H4 (cell line): ENCODE measurements around the gene MYRIP. TPM values are rescaled to one million over a fixed set of nuclear protein-coding genes. Genes with fewer than 3 reads are reported as not detected.
"Not testable (repeated sequence)": the region's sequence is repeated elsewhere in the genome, so short reads cannot be mapped to it uniquely, and the experiment has no call there.

Source experiments
- DNase-seq: peaks from one replicate; pipeline ENCODE4 v3.0.0-alpha.2; 2015; ENCODE audit warnings: low spot score
- total RNA-seq: library from RNA; depleted of rRNA; stranded (reverse); fragments of >200 nt; shearing (Covaris generic); gene quantifications from 2 replicates; pipeline ENCODE4 v1.2.3, GENCODE V29; 2014

The MYRIP gene
- total RNA-seq, 1 experiment from 2014 or later, result not detected

DNA sequence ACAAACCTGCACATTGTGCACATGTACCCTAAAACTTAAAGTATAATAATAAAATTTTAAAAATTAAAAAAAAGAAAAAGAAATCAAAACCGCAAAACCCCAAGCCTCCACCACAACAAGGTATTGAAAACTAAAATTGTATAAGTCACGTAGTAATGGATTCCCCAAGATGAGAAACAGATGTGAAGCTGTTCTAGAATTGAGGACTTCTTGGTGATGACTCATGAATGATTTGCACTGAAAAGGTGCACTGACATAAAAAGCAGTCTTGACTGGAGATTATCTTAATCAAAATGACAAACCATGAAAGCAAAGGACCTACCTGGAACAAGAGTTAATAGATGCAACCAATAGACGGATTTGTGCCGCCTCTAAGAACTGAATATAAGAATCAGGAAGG lies 225.8 kb downstream of the MYRIP start:
- no peak for DNase-seq

DNA sequence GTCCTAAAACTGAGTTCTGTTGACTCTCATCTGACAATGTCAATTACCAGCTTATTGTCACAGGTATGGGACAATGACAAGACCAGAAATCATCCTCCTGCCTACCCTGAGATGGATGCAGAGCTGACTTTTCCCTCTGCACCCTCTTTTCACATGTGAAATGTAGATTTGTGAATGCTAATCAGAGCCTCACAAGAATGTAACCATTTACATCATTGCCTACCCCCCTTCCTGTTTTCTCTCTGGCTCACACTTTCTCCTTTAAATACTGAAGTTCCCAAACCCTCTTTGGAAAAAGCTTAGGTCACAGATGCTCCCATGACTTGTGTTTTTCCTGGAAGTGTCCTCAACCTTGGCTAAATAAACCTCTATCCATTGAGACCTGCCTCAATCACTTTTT lies 228.2 kb downstream of the MYRIP start:
- no peak for DNase-seq

DNA sequence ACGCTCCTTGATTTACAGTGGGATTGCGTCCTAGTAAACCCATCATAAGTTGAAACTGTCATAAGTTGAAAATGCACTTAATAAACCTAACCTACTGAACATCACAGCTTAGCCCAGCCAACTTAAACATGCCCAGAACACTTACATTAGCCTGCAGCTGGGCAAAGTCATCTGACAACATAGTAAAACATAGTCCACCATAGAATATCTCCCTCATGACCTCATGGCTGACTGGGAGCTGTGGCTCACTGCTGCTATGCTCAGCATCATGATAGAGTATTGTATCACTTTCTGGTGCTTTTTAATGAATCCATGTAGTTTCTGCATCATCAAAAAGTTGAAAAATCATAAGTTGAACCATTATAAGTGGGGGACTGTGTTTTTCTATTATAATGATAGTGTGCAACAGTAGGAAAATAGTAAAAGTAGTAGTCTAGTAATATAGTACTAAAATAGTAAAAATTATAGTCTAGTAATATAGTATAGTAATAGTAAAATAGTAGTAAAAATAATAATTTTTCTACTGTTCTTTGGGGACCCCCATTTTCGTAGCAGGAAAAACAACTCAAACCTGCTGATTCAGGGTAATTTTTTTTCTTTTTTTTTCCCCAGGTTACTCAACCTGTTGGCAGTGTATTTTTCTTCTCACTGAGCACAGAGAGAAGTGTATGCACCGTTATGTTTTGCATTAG lies 233.5 kb downstream of the MYRIP start:
- no peak for DNase-seq

DNA sequence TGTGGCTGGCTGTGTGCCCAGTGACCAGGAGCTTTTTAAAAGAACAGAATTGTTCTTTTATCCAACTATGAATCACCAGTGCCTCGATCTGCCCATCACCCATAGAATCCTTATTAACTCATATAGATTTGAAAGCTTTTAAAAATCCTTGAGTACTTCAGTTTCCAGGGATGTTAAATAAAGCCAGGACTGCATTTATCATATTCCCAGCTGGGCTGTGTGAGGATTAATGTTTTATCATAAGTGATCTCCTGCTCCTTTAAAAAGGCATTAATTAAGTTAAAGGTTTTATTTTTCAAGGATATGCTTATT lies 234.0 kb downstream of the MYRIP start:
- DNase-seq, result no peak

DNA sequence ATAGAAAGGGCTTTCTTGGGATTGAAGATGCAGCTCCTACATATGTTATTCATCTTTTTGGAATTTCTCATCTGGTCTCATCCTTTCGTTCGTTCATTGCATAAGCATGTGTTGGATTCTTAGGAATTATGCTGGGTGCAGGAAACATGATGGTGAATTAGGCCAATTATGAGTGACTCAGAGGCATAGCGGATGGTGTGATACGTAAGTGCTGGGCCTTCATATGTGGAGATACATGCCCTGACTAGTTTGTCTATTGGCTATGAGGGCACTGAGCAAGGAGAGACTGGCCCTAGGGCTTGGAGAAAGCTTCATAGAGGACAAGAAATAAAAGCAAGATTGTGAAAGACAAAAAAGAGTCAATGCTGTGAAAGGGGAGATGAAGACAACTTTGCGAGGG lies 235.1 kb downstream of the MYRIP start:
- no peak for DNase-seq

DNA sequence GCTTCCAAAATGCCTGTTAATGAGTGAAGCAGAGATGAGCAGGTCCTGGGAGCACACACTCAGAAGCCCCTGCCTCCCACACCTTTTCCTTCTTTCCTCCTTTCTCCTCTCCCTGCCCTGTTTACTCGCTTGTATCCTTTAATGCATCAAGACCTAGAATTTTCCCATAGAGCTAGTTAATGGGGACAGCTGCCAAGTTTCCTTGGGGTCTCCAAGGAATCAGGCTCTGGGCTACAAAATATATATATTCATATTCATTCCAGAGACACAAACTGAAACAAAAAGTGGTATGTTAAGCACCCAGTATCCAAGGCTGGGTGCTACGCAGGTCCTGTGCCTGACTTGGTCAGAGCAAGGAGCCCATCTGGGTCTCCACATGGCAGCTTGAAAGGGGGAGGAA lies 235.6 kb downstream of the MYRIP start:
- DNase-seq, result no peak

DNA sequence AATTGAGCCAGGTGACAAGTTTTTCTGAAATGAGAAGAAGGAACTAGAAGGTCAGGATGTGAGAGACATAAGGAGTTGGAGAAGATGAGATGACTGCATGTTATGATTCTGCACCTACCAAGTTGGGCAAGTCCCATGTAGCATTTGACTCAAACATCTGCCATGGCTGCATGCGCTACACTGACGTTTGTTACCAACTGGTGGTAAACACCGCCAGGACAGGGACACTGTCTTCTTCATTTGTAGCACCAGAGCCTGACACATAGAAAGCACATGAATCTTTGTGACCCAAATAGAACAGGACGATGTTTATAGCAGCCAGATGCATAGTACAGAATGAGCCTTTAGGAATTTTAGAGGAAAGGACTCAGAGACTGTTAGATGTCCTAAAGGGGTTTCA lies 236.7 kb downstream of the MYRIP start:
- no peak for DNase-seq

DNA sequence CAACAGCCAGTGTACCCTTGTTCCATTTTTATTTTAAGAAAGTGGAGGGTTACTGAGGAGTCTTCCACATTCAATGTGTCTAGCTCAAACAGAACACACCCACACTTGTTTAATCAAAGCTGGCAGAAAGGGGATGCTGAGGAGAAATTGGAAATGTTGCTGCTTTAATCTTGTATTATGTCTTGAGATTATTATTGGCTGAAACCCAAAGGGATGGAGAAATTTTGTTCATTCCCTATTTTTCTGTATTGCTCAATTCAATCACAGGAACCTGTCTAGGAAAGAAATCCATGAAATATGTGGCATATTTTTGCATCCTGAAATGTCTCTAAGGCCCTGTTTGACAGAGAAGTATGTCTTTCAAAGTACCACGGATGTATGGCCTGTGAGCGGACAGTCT lies 238.0 kb downstream of the MYRIP start:
- DNase-seq, result no peak

DNA sequence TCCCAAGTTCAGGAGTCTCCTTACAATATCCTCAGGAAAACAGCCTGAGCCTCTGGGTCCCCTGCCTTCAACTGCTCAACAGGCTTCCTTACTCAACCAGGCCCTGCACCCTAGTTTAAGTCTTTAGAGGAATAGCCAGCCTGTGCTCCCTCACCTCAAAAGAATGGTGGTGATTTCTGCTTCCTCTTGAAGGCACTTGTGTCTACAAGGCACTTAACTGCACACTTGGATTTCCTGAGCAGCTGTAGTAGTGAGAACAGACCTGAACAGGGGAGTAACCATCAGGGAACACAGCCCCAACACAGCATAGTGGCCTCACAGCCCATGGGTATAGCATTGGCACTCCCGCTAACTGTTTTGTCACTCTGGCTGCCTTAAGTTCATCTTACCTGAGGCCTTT lies 244.3 kb downstream of the MYRIP start:
- no peak for DNase-seq

DNA sequence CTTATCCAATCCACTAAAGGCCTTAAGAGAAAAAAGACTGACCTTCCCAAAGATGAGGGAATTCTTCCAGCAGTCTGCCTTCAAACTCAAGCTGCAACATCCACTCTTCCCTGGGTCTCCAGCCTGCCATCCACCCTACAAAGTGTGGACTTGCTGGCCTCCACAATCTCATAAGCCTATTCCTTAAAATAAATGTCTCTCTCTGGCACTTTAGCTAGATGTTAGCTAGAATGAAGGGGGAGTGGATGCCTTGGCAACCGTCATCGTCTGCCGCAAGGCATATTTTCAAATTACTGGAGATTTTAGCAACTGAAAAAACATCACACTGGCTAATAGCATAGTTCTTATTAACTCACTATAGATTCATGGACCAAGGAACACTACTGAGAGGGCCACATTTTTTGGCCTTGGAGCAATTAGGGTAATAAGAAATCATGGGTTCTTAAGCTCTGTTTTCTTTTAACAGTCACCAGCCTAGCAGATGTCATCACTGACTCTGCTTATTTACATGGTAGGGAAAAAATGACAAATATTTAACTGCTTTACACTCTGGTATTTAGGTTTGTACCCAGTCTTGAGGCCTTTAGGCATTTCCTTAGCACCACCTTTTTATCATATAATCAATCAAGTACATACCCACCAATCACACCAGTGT lies 245.3 kb downstream of the MYRIP start:
- no peak for DNase-seq

DNA sequence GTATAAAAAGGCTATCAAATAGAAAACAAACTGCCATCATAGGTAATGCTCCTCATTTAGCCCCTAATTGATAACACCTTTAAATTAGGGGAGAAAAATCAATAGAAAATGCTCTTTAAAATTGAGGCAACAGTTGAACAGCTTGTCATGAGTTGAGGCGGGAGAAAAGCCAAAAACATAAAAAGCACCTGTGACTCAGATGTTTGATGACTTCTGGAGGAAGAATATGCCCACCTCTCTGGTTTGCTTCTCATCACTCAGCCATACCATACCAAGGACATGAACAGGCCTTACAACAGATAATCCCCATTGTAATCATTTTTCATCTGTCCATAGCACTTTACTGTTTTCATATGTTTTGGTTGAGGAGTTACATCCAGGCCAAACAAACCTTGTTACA lies 246.0 kb downstream of the MYRIP start:
- no peak for DNase-seq

DNA sequence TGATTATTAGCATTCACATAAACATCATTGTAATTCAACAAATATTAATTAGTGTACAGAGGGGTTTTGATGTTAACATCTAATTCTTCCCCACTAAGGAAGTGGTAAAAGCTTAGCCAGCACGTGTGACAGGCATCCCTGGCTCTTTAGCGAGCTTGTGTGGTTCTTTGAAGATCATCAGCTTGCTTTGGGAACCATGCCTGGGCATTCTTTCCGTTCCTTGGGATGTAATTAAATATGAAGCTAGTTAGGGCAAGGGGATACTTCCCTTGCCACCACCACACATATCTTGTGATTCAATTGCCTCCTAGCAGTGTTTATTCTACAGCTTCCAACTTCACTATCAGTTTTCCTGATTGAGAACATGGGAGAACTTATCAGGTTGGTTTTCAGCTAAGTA lies 246.5 kb downstream of the MYRIP start:
- DNase-seq, result no peak

DNA sequence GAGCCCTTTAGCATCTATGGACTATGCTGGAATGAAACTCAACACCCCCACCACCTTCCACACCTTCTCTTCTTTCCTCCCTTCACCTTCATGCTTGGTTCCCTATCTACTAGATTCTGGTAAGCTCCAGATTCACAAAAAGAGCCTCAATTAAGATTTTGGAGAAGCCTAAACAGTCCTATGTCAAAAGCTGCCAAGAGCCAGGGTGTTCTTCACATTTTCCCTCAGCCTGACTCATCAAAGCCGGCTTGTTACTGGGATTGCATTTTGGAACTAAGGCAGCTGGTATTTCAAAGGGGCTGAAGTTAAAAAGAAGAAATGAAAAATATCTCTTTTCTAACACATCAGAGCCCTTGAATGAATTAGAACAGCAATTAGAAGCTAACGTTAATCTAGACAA lies 247.7 kb downstream of the MYRIP start:
- DNase-seq, result no peak

DNA sequence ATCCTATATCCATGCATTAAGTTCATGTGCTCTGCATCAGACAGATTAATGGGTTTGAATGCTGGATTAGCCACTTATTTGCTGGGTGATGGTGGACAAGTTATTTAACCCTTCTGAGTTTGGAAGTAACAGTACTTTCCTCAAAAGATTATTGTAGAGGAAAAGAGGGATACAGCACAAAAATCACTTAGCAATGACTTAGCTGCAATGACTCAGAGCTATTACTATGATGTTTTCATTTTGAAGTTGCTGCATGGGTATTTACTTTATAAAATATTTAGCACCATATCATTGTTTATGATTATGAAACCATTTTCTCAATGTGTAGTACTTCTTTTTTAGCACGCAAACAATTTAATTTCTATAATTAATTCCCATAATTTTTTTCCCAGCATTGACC lies 248.4 kb downstream of the MYRIP start:
- DNase-seq, result no peak

DNA sequence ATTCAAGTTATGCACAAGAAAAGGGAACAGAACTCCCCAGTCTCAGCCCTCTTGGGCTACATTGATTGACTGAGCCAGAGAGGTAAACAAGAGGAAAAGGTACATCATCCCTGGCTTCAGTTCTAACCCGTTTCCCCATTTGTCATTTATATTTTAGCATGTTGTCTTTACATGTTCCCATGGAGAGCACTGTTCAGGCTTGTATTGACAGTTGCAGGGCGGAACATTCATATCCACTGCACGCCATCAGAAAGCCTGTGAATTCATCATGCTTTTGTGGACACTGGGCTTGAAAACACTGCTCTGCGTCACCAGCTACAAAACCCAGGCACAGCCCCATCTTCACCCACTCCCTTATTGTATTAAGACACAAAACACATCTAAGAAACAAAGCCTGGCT lies 259.2 kb downstream of the MYRIP start:
- no peak for DNase-seq

DNA sequence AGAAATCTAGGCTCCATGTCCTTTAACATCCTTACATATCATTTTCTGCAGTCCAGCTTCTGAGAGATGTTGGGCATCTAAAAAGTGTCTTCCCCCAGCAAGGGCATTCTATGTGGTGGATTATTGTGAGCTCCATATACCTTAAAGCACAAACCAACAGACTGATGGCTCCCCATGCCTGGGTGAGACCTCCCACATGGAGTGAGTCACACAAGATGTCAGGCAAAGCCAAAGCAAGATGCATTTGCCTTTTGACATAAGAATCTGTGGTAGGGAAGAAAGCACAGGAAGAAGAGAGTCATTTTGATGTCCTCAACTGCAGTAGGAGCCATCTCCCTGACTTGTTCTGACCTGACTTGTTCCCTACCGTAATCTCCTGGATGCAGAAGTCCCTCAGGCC lies 261.4 kb downstream of the MYRIP start:
- DNase-seq, result no peak

DNA sequence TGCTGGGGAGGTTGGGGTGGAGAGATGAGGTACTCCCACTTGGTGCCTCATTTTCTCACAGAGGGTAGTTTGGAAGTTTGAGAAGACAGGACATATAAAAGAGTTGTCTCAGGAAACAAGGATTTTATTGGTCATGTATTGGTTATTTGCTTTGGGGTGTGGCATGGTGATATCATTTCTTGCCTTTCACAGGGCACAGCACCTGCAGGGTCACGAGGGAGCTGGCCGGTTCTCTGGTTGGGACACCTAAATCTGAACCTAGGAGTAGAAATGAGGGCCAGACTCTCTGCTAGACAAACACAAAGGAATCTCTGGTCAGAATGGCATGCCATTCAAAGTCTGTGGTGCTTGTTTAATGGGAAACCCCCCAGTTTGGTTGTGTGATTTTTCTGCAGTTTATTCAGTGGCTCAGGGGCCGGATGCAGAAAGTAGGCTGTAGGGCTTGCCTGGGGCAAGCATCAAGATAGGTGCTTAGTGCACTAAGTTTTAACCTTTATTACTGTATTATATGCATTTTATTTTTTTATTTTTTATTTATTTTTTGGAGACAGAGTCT lies 262.4 kb downstream of the MYRIP start:
- no peak for DNase-seq

DNA sequence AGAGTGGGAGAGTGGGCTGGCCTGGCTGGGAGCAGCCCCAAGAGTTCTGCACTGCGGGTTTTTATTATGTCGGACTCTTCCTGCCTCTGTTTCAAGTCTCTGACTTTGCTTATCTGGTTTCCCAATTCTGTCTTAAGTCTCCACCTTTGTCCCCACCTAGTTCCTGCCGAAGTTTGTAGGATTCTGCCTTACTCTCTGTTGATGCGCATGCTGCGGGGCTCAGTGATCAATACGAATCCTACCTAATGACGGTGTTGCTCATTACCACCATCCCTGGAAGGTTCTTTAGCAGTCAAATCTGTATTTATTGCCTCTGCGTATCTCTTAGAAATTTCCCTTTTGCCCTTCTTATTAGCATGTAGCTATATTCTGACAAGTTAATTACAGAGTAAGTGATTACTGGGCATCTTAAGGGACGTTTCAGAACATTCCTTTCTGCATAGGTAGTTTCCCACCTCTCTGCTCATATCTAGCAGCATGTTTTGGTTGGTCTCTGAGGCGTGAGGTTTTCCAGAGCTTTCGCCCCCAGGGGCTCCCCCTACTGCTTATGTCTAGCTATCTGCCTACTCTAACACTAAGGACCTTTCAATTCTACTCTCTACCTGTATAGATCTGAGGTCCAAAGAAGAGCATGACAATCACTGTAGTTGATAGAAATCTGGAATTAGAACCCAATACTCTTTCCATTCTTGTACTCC lies 264.1 kb downstream of the MYRIP start:
- DNase-seq, result no peak

DNA sequence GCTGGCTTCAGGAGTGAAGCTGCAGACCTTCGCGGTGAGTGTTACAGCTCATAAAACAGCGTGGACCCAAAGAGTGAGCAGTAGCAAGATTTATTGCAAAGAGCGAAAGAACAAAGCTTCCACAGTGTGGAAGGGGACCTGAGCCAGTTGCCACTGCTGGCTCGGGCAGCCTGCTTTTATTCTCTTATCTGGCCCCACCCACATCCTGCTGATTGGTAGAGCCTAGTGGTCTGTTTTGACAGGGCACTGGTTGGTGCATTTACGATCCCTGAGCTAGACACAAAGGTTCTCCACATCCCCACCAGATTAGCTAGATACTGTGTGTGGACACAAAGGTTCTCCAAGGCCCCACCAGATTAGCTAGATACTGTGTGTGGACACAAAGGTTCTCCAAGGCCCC lies 267.7 kb downstream of the MYRIP start:
- not testable (repeated sequence) for DNase-seq

DNA sequence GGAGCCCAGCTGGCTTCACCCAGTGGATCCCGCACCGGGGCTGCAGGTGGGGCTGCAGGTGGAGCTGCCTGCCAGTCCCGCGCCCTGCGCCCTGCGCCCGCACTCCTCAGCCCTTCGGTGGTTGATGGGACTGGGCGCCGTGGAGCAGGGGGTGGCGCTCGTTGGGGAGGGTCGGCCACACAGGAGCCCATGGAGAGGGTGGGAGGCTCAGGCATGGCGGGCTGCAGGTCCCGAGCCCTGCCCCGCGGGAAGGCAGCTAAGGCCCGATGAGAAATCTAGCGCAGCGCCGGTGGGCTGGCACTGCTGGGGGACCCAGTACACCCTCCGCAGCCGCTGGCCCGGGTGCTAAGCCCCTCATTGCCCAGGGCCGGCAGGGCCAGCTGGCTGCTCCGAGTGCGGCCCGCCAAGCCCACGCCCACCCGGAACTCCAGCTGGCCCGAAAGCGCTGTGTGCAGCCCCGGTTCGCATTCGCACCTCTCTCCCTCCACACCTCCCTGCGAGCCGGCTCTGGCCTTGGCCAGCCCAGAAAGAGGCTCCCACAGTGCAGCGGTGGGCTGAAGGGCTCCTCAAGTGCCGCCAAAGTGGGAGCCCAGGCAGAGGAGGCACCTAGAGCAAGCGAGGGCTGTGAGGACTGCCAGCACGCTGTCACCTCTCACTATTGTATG lies 268.6 kb downstream of the MYRIP start:
- DNase-seq, result not testable (repeated sequence)

DNA sequence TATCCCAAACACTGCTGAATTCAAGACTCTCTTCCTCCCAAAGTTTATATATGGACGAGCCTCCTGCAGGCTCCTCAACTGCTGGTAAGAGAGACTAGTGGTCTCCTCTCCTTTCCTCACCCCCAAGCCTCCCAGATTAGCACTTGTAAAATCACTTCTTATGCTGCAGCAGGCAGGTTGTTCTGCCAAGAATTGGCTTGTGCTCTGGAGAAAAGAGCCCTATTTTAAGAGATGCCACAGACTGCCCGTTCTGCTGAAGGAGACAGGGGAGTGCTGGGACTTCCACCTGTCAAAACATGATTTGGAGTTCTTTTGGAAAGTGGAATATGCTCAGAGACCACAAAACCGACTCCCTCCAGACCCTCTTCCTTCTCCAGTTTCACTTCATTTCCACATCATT lies 269.2 kb downstream of the MYRIP start:
- no peak for DNase-seq

DNA sequence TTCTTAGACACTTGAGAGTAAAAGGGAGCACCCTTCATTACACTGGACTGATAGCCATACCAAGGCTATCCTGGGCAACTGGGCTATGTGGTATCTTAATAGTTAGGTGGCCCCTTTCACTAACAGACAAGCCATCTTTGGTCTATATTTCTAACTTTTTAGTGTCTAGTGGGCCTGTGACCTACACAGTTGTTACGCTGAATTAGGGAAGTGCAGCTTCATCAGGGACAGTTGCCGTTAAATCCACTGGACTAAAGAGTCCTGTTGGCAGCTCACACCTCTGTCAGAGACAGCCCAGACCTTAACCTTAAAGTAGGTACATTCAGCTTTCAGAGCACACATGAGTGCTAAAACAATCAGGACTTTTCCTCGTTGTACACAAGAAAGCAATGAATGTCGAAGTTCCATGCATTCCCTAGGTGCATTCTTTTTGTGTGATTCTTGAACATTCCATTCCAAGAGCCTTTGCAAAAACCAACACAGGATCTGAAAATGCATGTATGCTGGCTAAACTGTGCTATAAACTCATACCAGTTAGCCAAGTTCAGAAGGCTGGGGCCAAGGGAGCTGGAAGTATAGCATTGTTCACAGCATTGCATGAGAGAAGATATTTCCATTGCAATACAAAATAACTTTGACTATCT lies 269.9 kb downstream of the MYRIP start:
- no peak for DNase-seq
